ENCODE results near the gene LRBA.

- no peak for TF ChIP-seq EZH2 (optimal IDR thresholded peaks at IDR 0.05; ENCODE audit: low read depth, low read length)
- no peak for TF ChIP-seq CTCF (IDR thresholded peaks at IDR 0.05; ENCODE audit: low read length)
Measured at GRCh38 chr4:150725957-150726523, 289.0 kb downstream of the LRBA start.

Data from MM.1S (cell line).